NCI-H446 (cell line): Measurements from ENCODE around the gene NEDD9.

Experiments used
- DNase-seq, 2 experiments: peaks; one replicate each; lab custom pipeline; 2025; lab: John Stamatoyannopoulos, UW

The NEDD9 gene

DNA sequence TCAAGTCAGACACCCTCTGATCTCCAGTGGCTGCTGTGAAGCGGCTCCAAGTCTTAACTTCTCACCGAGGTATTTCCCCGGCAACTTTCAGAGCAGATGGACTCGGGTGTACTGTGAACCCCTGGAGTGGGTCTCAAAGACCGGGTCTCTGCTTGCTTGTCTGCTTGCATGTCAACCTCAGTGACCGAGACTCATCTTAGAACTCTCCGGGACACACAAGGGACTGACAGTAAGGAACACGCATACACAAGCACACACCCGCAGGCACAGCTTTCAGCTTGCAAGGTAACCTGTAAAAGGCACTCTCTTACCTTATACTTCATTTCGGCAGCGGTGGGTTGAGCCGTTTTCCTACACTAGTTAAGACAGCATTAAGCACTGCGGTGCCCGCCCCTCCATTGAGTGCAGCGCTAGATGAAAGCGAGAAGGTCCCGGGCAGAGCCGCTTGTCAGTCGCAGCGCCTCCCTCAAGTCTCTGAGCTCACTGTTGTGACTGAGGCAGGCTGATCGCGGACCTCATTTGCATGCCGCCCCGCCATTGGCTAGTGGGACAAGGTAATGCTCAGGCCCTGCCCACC lies at the start of gene NEDD9:
Gene NEDD9, minus strand, starts transcription at position 476 of the 577 bp plus-strand sequence. Its CDS starts 153 bp downstream, at position 323.
- peak; percentile 62 to 76 for DNase-seq

DNA sequence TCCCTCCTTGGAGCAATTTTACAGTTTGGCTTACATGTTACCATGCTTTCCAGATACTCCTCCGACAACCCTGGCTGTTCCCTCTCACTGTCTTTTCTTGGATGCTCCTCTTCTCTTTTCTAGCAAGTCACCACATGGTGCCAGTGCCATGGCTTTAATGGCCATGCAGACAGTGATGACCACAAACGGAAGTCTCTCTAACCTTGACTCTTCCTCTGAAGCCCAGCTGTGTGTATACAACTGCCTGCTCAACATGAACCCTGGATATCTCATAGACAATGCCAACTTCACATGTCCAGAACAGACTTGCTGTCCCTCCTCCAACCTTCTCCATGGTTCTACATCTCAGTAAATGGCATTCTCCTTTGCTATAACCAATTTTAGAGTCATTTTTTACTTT lies 49.8 kb upstream of the NEDD9 start:
- no peak for DNase-seq

- no peak for DNase-seq
Observed at GRCh38 chr6:11280394-11280793, 47.9 kb upstream of the NEDD9 start.

GRCh38 chr6:11279284-11279689 lies 46.8 kb upstream of the NEDD9 start:
- no peak for DNase-seq

GRCh38 chr6:11278207-11278559 lies 45.7 kb upstream of the NEDD9 start:
- no peak for DNase-seq

DNA sequence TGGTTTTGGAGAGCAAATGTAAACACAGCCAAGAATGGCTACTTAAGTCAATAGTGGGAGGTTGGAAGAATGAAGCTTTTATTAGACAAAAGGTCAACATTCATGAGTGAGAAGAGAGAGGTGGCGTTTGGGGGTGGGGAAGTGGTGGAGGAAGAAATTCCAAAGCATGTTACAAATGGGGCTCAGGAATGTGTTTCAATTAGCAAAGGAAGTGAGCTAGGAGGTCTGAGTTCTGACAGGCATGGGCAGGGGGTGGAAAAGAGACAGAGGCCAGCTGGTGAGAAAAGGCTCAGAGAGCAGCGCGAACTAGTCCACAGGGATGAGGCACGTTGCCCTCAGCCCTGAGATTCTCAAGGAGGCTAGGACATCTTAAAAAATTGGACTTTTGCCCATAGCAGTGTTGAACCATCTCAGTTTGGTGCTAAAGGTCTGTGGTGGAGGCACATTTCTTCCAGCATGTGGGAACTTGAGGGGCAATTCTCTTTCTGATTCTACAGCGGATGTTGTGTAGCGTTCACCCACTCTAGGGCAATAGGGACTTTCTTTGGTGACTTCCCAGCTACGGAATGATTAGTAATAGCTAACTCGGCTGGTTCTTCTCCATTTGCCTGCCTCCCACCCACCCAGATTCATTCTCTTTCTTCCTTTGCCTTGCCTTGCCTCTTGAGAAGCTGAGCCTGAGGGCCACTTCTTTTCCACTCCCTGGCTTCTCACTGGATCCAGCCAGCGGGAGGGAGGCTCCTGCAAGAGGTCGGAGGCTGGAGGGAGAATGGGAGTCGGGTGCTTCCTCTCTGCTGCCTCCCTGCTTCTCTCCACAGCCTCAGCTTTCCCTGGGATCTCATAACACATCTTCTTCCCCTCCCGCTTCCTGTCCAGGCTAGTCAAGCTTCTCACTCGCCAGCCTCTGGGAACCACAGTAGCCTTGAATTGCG lies 45.1 kb upstream of the NEDD9 start:
- no peak for DNase-seq

- no peak for DNase-seq
Observed at GRCh38 chr6:11276911-11277274, 44.4 kb upstream of the NEDD9 start.

GRCh38 chr6:11276228-11276627 lies 43.8 kb upstream of the NEDD9 start:
- no peak for DNase-seq

DNA sequence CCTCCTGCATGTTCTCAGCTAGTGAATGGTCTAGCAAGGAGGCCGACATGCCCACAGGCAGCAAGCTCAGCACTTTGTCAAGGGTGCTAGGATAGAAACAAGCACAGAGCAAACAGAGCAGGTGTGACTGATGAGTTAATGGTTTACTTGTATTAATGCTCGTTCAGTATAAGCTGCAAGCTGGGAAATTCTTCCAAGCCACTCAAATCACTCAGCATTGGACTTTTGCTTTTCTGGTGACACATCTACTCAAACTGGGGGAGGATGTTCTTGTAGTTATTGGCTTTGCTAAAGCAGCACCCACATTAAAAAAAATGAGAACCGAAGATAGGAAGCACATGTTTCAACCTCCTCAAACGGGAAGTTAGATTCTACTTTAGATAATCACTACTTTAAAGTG lies 43.1 kb upstream of the NEDD9 start:
- DNase-seq: no peak

DNA sequence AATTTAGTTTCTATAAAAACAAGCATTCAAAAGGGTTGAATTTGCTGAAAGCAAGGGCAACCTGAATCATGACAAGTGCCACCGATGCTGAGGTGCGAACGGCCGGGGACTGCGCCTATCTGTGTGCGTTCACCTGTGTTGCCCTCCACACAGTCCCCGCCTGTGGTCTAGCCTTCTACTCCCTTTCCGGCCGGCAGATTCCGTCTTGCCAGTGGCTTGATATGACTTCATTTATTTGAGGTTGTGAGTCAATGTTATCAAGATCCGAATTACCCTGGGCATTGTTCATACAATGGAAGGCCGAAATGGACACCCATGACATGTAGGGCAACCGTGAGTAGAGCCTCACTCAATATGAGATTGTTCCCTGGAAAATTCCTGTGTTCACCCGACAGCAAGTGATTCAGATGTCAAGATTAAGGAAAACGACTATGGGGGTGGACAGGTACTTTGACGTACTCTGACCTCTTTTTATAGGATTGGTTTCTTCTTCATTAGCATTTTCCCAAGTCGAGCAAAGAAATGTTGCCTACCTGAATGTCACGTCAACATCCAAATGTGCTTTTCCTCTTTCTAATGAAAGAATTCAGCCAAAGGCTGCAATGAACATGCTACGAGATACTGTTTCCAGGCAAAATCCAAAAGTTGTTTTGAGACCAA lies 41.1 kb upstream of the NEDD9 start:
- DNase-seq: no peak

GRCh38 chr6:11272491-11273192 lies 40.2 kb upstream of the NEDD9 start:
- no peak for DNase-seq

DNA sequence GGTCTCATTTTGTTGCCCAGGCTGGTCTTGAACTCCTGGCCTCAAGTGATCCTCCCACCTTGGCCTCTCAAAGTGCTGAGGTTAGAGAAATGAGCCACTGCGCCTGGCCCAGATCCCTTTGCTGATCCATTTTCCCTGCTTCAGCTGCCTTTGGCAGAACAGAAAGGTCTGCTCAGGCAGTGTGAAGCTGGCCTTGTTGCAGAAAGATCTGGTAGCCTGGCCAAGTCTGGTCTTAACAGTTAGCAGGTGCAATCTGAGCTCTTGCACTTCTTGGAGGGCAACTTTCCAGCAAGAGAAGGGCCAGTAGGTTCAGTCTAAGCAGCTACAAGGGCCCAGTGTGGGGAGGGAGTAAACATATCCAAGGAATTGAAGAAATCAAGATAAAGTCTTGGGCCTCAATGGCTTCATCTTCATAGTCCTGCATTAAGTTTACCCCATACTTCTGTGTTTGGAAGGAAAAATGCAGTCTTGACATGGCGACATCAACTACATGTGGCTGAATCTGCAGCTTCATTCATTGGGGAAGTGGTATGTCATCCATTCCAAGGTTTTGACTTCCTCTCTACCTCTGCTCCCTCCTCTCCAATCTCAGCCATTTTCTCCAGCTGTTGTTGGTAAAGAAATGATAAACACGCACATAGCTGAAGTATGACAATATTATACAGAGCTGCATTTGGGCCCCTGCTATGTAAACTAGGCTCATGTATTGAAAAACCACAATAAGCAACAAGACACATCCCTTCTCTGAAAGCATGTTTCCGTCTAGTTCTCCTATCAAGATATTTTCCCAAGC lies 39.0 kb upstream of the NEDD9 start:
- no peak for DNase-seq

- DNase-seq: no peak
Observed at GRCh38 chr6:11270030-11271027, 37.9 kb upstream of the NEDD9 start.

- no peak for DNase-seq
Observed at GRCh38 chr6:11268978-11269377, 36.5 kb upstream of the NEDD9 start.

- no peak for DNase-seq
Observed at GRCh38 chr6:11266926-11267325, 34.5 kb upstream of the NEDD9 start.

DNA sequence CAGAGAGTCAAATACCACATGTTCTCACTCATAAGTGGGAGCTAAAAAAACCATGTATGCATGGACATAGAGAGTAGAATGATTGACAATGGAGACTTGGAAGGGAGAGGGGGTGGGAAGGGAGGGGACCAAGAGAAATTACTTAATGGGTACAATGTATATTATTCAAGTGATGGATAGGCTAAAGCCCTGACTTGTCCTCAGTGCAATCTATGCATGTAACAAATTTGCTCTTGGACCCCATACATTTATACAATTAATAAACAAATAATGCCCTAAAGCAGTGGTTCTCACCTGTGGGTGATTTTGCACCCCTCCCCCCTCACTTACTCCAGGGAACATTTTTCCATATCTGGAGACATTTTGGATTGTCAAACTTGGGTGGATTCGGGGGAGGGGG lies 33.5 kb upstream of the NEDD9 start:
- DNase-seq: no peak

- DNase-seq: no peak
Observed at GRCh38 chr6:11264100-11264499, 31.6 kb upstream of the NEDD9 start.

DNA sequence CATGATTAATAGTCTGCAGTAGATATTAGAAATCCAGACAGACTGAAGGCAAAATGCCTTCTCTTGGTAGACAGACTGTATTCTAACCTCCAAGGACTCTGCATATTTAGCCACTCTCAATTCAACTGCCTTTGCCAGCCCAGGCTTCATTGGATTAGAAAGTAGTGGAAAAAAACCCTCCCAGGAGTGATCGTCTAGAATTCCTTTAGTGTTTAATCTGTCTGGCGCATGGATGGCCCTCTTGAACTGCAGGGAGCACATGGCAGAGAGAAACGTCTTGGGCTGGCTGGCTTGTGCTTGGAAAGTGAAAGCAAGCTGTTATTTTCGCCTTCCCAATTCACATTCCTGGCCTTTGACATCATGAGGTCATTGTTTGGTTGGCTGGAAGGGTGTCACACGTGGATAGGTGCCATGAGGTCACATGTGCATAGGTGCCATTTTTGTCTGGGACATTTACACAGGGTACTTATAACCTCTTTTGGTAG lies 30.9 kb upstream of the NEDD9 start:
- peak in 1 of 2 experiments; percentile 42 for DNase-seq

GRCh38 chr6:11262242-11262641 lies 29.8 kb upstream of the NEDD9 start:
- peak in 1 of 2 experiments; percentile 61 for DNase-seq
